Activated CD8-positive, alpha-beta memory T cell treated with anti-CD3 and anti-CD28 coated beads for 4 hours (primary cell): Measurements from ENCODE around the gene TMOD1.
"Not testable (repeated sequence)": the region's sequence is repeated elsewhere in the genome, so short reads cannot be mapped to it uniquely, and the experiment has no call there.

ENCODE experiments used
- DNase-seq, 2 donors: peaks; one replicate each; pipeline ENCODE4 v3.0.0-alpha.2; 2020; ENCODE audit warnings: low read depth in 2 of 2

TMOD1 gene

GRCh38 chr9:97598461-97599288 is 97.2 kb downstream of the TMOD1 start:
- peak; percentile 24 to 44 for DNase-seq

- DNase-seq = no peak
Observed at GRCh38 chr9:97599314-97599846, 97.9 kb downstream of the TMOD1 start.

GRCh38 chr9:97600531-97601227 is 99.2 kb downstream of the TMOD1 start:
- DNase-seq = no peak

- DNase-seq = no peak
Observed at GRCh38 chr9:97601228-97601898, 99.9 kb downstream of the TMOD1 start.

- DNase-seq = no peak
Observed at GRCh38 chr9:97602430-97602829, 101.0 kb downstream of the TMOD1 start.

- no peak for DNase-seq
Observed at GRCh38 chr9:97604901-97605645, 103.6 kb downstream of the TMOD1 start.

- peak; percentile 19 to 37 for DNase-seq
Observed at GRCh38 chr9:97615439-97616072, 114.1 kb downstream of the TMOD1 start.

GRCh38 chr9:97617939-97618416 is 116.5 kb downstream of the TMOD1 start:
- no peak for DNase-seq

- not testable (repeated sequence) for DNase-seq
Observed at GRCh38 chr9:97620063-97620462, 118.6 kb downstream of the TMOD1 start.

- not testable (repeated sequence) for DNase-seq
Observed at GRCh38 chr9:97622483-97622882, 121.0 kb downstream of the TMOD1 start.

- no peak for DNase-seq
Observed at GRCh38 chr9:97623946-97624345, 122.5 kb downstream of the TMOD1 start.

- no peak for DNase-seq
Observed at GRCh38 chr9:97625620-97626019, 124.2 kb downstream of the TMOD1 start.

GRCh38 chr9:97627624-97628023 is 126.2 kb downstream of the TMOD1 start:
- DNase-seq = no peak

- no peak for DNase-seq
Observed at GRCh38 chr9:97628668-97629067, 127.2 kb downstream of the TMOD1 start.

- DNase-seq = no peak
Observed at GRCh38 chr9:97629156-97629555, 127.7 kb downstream of the TMOD1 start.

GRCh38 chr9:97630591-97630990 is 129.1 kb downstream of the TMOD1 start:
- DNase-seq = no peak

- DNase-seq = no peak
Observed at GRCh38 chr9:97632248-97632984, 130.9 kb downstream of the TMOD1 start.

GRCh38 chr9:97632985-97633858 is 131.8 kb downstream of the TMOD1 start, which contains the start of the genes NCBP1 and TSTD2:
NCBP1 (plus strand) TSS chr9:97633821; CDS start chr9:97633882, 61 bp downstream.
TSTD2 (minus strand) TSS chr9:97633368; CDS start chr9:97627562, 5,806 bp downstream.
- DNase-seq = peak; percentile 87 to 91
